Skeletal muscle tissue (tissue), 4 donors: ENCODE results near the gene CIAO2A. TPM values are rescaled to one million over a fixed set of nuclear protein-coding genes. Genes with fewer than 3 reads are reported as not detected.

ENCODE experiments used
- H3K27ac ChIP-seq: one replicate; pipeline ENCODE4 v1.7.0; 2013; ENCODE audit warnings: mild to moderate bottlenecking, low read depth, low read length, inconsistent platforms
- H3K27me3 ChIP-seq, 3 donors: one replicate each; pipeline ENCODE4 v1.7.0; 2013; ENCODE audit warnings: low read length in 3 of 3; ENCODE audit not compliant: control insufficient read depth in 3 of 3, insufficient read depth in 3 of 3
- H3K36me3 ChIP-seq, 3 donors: one replicate each; pipeline ENCODE4 v1.7.0; 2013; ENCODE audit warnings: low read length in 3 of 3; ENCODE audit not compliant: control insufficient read depth in 3 of 3, insufficient read depth in 3 of 3
- H3K4me1 ChIP-seq, 3 donors: one replicate each; pipeline ENCODE4 v1.7.0; 2013; ENCODE audit warnings: low read length in 3 of 3, mild to moderate bottlenecking in 3 of 3; ENCODE audit not compliant: control insufficient read depth in 3 of 3, insufficient read depth in 3 of 3
- H3K4me3 ChIP-seq, 3 donors: one replicate each; pipeline ENCODE4 v1.7.0; 2013; ENCODE audit warnings: low read length in 3 of 3
- H3K9ac ChIP-seq, 3 donors: one replicate each; pipeline ENCODE4 v1.7.0; 2013; ENCODE audit warnings: low read length in 3 of 3, mild to moderate bottlenecking in 3 of 3, moderate library complexity in 2 of 3, low read depth in 1 of 3
- H3K9me3 ChIP-seq, 3 donors: one replicate each; pipeline ENCODE4 v1.7.0; 2013; ENCODE audit warnings: low read length in 3 of 3; ENCODE audit not compliant: control insufficient read depth in 3 of 3
- total RNA-seq: library from RNA; depleted of rRNA; stranded (reverse); fragments of >200 nt; gene quantifications from one replicate; pipeline ENCODE4 v1.2.3, GENCODE V29; 2014
- donor health status: Osteomylitis.

Gene CIAO2A
- total RNA-seq, 1 donor from 2014 or later, result 54.8 TPM

DNA sequence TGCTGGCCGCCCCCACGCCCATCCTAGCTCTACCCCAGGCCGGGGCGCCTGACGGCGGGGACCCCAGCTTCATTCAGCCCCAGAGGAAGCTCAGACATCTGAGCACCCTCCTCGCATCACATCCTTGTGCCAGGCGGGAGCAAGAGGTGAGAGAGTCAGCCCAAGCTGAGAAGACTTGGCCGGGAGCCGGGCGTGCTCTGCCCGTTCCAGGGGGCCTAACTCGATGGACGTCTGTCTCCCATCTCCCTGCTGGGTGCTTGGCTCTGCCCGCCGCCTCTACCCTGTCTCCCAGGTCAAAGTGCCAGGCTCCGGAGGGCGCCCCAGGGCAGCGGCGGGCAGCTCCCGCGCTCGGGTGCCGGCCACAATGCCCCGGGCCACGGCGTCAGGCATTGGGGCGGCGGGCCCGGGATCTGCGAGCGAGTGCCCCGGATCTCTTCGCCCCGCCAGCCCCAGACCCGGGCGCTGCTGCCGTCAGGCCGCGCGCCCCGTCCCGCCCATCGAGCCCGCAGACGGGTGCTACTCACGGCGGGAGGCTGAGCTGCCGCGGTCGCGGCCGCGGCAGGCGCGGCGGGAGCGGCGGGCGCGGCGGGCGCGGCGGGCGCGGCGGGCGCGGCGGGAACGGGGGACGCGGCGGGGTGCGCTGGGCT lies 47.7 kb downstream of the CIAO2A start:
- H3K27ac ChIP-seq, result peak overlapping the region; percentile 57
- H3K4me1 ChIP-seq, result peaks cover 49 to 56% (median 54%) of the 10 kb centered on the region in 3 donors
- peaks cover 0 to 2% (median 0%) of the 10 kb centered on the region in 3 donors for H3K36me3 ChIP-seq
- no peaks in the 10 kb centered on the region for H3K27me3 ChIP-seq
- no peaks in the 10 kb centered on the region for H3K9me3 ChIP-seq
- H3K9ac ChIP-seq, result peak overlapping the region; percentile 74 to 85 (median 79)
- H3K4me3 ChIP-seq, result peak overlapping the region; percentile 77 to 90 (median 87)

GRCh38 chr15:64045101-64045435 lies 48.6 kb downstream of the CIAO2A start:
- H3K27me3 ChIP-seq, result no peaks in the 10 kb centered on the region
- peak overlapping the region; percentile 77 to 90 (median 87) for H3K4me3 ChIP-seq
- H3K27ac ChIP-seq, result peak overlapping the region; percentile 57
- H3K36me3 ChIP-seq, result peaks cover 0 to 4% (median 0%) of the 10 kb centered on the region in 3 donors
- peak overlapping the region; percentile 74 to 85 (median 79) for H3K9ac ChIP-seq
- H3K4me1 ChIP-seq, result peaks cover 48 to 57% (median 54%) of the 10 kb centered on the region in 3 donors
- no peaks in the 10 kb centered on the region for H3K9me3 ChIP-seq

DNA sequence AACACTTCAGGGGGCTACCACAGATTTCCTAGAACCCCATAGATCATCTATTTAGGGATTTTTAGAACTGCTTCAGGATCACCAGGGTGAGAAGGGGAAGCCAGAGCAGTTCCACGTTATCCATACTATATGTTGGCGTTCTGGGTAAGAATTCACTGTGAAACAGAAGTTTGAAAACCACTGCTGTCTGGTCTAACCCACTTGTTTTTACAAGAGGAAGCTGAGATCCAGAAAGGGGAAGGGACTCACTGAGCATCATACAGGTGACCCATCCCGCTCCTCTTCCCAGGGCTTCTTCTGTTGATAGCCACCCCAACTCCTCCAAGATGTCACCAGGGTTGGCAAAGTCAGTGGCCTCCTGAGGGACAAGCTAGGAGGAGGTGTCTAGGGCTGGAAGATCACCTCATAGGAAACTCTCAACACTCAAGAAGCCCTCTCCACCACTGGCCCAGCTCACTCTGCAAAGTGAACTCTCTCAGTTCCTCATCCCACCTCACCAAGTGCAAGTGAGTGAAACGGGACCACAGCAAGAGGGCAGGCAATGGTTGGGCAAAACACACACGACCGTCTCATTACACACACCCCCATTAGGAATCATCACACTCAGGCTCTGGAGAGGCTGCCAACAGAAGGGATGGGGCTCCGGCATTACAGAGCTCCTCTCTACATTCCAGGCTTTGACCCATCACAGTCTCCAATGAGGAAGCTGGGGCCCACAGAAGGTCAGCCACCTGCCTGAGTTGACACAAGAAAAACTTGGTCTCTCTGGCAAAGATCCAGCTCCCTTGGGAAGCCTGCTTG lies 49.1 kb downstream of the CIAO2A start:
- peak overlapping the region; percentile 57 for H3K27ac ChIP-seq
- peaks cover under 1 to 8% (median 4%) of the 10 kb centered on the region in 3 donors for H3K36me3 ChIP-seq
- peaks cover 51 to 60% (median 54%) of the 10 kb centered on the region in 3 donors for H3K4me1 ChIP-seq
- no peaks in the 10 kb centered on the region for H3K9me3 ChIP-seq
- peak overlapping the region; percentile 74 to 85 (median 79) for H3K9ac ChIP-seq
- H3K4me3 ChIP-seq, result peak overlapping the region; percentile 77 to 90 (median 87)
- no peaks in the 10 kb centered on the region for H3K27me3 ChIP-seq

DNA sequence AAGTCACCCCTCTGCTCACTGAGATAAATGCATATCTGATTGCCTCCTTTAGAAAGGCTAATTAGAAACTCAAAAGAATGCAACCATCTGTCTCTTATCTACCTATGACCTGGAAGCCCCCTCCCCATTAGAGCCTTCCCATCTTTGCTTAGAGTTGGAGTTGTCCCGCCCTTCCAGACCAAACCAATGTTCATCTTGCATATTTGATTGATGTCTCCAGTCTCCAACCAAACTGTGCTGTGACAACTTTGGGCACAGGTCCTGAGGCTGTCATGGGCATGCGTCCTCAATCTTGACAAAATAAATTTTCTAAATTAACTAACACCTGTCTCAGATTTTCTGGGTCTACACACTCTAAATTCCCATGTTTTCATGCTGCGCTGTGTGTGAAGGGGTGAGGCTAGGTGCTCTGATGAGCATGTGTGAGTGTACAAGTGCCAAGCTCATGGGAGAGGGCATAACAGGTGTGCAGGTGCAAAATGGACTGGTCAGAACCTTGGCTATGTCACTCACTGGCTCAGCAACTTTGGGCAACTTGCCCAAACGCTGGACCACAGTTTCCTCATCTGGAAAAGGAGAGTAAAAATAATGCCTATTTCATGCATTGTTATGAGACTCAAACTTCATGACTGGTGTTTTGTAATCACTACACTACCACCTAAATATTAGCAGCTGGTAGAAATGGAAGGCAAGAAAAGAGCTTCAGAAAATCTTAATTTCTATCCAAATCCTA lies 54.6 kb downstream of the CIAO2A start:
- peaks cover 34 to 60% (median 35%) of the 10 kb centered on the region in 3 donors for H3K4me1 ChIP-seq
- no peaks in the 10 kb centered on the region for H3K27me3 ChIP-seq
- no peak overlapping the region for H3K4me3 ChIP-seq
- H3K27ac ChIP-seq, result no peak overlapping the region
- H3K9me3 ChIP-seq, result no peaks in the 10 kb centered on the region
- H3K36me3 ChIP-seq, result peaks cover 25 to 39% (median 35%) of the 10 kb centered on the region in 3 donors
- H3K9ac ChIP-seq, result no peak overlapping the region

DNA sequence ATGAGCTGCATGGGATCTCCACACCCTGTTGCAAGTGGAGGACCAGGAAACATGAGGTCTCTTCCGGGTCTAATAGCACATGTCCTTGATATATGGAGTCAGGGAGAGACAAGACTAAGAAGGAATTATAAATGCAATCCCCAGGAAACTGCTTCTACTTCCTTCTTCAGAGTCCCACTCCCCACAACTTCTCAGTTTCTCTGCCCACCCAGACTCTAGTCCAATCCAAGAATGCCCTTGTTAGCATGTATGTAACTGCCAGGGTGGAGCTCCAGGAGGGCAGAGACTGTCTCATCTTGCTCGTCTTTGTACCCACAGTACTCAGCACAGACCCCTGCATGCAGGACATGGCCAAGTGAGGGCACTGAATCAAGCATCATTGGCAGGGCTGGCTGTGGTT lies 55.7 kb downstream of the CIAO2A start:
- Histone ChIP-seq H3K9me3 (no peaks in the 10 kb centered on the region), H3K4me1 (peaks cover 24 to 50% (median 32%) of the 10 kb centered on the region in 3 donors), H3K9ac (peak overlapping the region in 1 of 3 donors; percentile 40), H3K27ac (no peak overlapping the region), H3K4me3 (no peak overlapping the region), H3K27me3 (no peaks in the 10 kb centered on the region), H3K36me3 (peaks cover 25 to 38% (median 36%) of the 10 kb centered on the region in 3 donors)

GRCh38 chr15:64037116-64037515 lies 56.5 kb downstream of the CIAO2A start:
- H3K4me1 ChIP-seq, result peaks cover 16 to 46% (median 24%) of the 10 kb centered on the region in 3 donors
- no peaks in the 10 kb centered on the region for H3K27me3 ChIP-seq
- peaks cover 25 to 38% (median 36%) of the 10 kb centered on the region in 3 donors for H3K36me3 ChIP-seq
- H3K9me3 ChIP-seq, result no peaks in the 10 kb centered on the region
- H3K27ac ChIP-seq, result no peak overlapping the region
- H3K4me3 ChIP-seq, result no peak overlapping the region
- peak overlapping the region in 1 of 3 donors; percentile 36 for H3K9ac ChIP-seq

- Histone ChIP-seq H3K36me3 (peaks cover 25 to 41% (median 36%) of the 10 kb centered on the region in 3 donors), H3K27me3 (no peaks in the 10 kb centered on the region), H3K4me3 (no peak overlapping the region), H3K4me1 (peaks cover 4 to 39% (median 11%) of the 10 kb centered on the region in 3 donors), H3K27ac (no peak overlapping the region), H3K9me3 (no peaks in the 10 kb centered on the region), H3K9ac (no peak overlapping the region)
These were observed 58.1 kb downstream of the CIAO2A start for GRCh38 chr15:64035525-64035924.

GRCh38 chr15:64034519-64034918 lies 59.1 kb downstream of the CIAO2A start:
- Histone ChIP-seq H3K4me1 (peaks cover 4 to 39% (median 13%) of the 10 kb centered on the region in 3 donors), H3K9me3 (no peaks in the 10 kb centered on the region), H3K27me3 (no peaks in the 10 kb centered on the region), H3K9ac (no peak overlapping the region), H3K4me3 (no peak overlapping the region), H3K36me3 (peaks cover 25 to 37% (median 32%) of the 10 kb centered on the region in 3 donors), H3K27ac (no peak overlapping the region)

DNA sequence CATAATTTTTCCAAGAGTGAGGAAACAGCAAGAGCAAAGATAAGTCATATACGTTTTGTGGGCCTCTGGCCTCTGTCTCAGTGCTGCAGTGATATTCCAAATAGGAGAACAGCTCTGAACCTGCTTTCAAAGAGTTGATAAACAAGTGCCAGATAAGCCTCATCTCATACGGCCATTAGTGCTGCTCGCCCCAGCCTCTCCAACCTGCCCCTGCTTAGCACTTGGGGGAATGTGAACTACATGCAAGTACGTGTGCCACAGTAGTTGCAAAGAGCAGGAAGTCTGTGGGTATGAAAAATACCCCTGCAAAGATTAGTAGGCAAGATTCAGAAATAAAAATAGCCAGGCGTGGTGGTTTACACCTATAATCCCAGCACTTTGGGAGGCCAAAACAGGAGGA lies 61.3 kb downstream of the CIAO2A start:
- H3K27me3 ChIP-seq, result no peaks in the 10 kb centered on the region

More for the DNA sequence above, 61.3 kb downstream of the CIAO2A start:
- Histone ChIP-seq H3K9me3 (no peaks in the 10 kb centered on the region), H3K36me3 (peaks cover 8 to 18% (median 15%) of the 10 kb centered on the region in 3 donors), H3K4me3 (no peak overlapping the region), H3K4me1 (peaks cover 1 to 29% (median 15%) of the 10 kb centered on the region in 3 donors), H3K27ac (no peak overlapping the region), H3K9ac (peak overlapping the region in 1 of 3 donors; percentile 28)
